Cardiac muscle cell (in vitro differentiated cells and primary cell): ENCODE measurements around the gene MMS22L. TPM values are rescaled to one million over a fixed set of nuclear protein-coding genes. Genes with fewer than 3 reads are reported as not detected.

Experiments used
- DNase-seq, 2 donors: peaks; one replicate each; pipeline versions ENCODE4 v3.0.0 to v3.0.0-alpha.2; 2010 to 2017; ENCODE audit warnings: low read depth in 1 of 2, low spot score in 1 of 2
- H3K27ac ChIP-seq: fragments of 200-600 bp; sonication (generic); 2 replicates; pipeline ENCODE4 v1.5.1; 2016
- H3K27me3 ChIP-seq: fragments of 200-600 bp; sonication (generic); 2 replicates; pipeline ENCODE4 v1.6.0; 2016; ENCODE audit warnings: control low read depth
- H3K36me3 ChIP-seq: fragments of 200-600 bp; sonication (generic); 2 replicates; pipeline ENCODE4 v1.5.1; 2016; ENCODE audit warnings: control low read depth
- H3K4me1 ChIP-seq: fragments of 200-600 bp; sonication (generic); 2 replicates; pipeline ENCODE4 v1.8.1; 2017; ENCODE audit warnings: low read depth, mild to moderate bottlenecking, mixed run types
- H3K4me3 ChIP-seq: fragments of 200-600 bp; sonication (generic); 2 replicates; pipeline ENCODE4 v1.5.1; 2016; ENCODE audit warnings: mild to moderate bottlenecking
- H3K9me3 ChIP-seq: fragments of 200-600 bp; sonication (generic); 2 replicates; pipeline ENCODE4 v1.5.1; 2017; ENCODE audit warnings: low read depth, mild to moderate bottlenecking, control low read depth
- CTCF ChIP-seq: IDR thresholded peaks from 2 replicates; pipeline ENCODE4 v1.5.1; 2012; ENCODE audit warnings: low read depth, mild to moderate bottlenecking, low read length
- polyA plus RNA-seq: library from polyadenylated mRNA; unstranded; fragments of >200 nt; fragmentation: Nextera tagmentation; extraction: Ambion mirVana; gene quantifications from 2 replicates; pipeline ENCODE4 v1.2.1, GENCODE V29; 2016
- total RNA-seq: library from RNA; depleted of rRNA; stranded (reverse); fragments of >200 nt; gene quantifications from 2 replicates; pipeline ENCODE4 v1.2.3, GENCODE V29; 2016

MMS22L gene
- total and polyA plus RNA-seq, 2 experiments from 2014 or later: 6.6 to 12.6 TPM

DNA sequence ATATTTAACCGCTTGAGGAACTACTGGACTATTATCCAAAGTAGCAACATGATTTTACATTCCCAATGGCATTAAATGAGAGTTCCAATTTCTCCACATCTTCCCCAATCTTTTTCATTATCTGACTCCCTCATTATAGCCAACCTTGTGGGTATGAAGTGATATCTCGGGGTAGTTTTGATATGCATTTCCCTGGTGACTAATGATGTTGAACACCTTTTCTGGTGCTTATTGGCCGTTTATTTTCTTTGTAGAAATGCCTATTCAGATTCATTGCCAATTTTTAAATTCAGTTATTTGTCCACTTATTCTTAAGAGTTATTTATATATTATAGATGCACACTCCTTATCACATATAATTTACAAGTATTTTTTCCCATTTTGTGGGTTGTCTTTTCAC is 129.0 kb downstream of the MMS22L start:
- Histone ChIP-seq H3K36me3 (no peaks in the 10 kb centered on the region), H3K9me3 (no peaks in the 10 kb centered on the region), H3K27me3 (no peaks in the 10 kb centered on the region), H3K27ac (no peak overlapping the region), H3K4me1 (no peaks in the 10 kb centered on the region), H3K4me3 (no peak overlapping the region)
- no peak for TF ChIP-seq CTCF
- no peak for DNase-seq

- H3K4me1 ChIP-seq: no peaks in the 10 kb centered on the region
- H3K27me3 ChIP-seq: no peaks in the 10 kb centered on the region
- H3K9me3 ChIP-seq: no peaks in the 10 kb centered on the region
- no peak for TF ChIP-seq CTCF
- no peak overlapping the region for H3K4me3 ChIP-seq
- H3K27ac ChIP-seq: no peak overlapping the region
- no peak for DNase-seq
- H3K36me3 ChIP-seq: no peaks in the 10 kb centered on the region
Measured at GRCh38 chr6:97151601-97152000, 131.4 kb downstream of the MMS22L start.

- DNase-seq: no peak
- Histone ChIP-seq H3K9me3 (no peaks in the 10 kb centered on the region), H3K4me3 (no peak overlapping the region), H3K36me3 (no peaks in the 10 kb centered on the region), H3K27ac (no peak overlapping the region), H3K4me1 (no peaks in the 10 kb centered on the region), H3K27me3 (no peaks in the 10 kb centered on the region)
- no peak for TF ChIP-seq CTCF
Measured at GRCh38 chr6:97150932-97151331, 132.1 kb downstream of the MMS22L start.

DNA sequence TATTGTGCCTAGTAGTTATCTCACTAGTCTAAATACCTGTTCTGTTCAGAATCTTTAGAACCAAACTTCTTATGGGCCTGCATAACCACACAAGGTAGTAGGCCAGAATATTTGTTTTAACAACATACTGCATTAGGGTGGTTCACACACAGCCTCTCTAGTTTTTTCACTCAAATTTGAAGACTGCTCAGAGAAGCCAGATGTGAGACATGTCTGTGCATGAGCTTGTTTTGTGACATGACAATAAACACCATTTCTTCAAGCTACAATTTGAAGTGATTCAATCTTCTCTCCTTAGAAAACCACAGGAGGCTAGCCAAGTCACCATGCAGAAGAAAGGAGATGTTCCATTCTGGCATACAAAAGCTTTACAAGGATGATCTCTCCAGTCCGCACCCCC is 135.6 kb downstream of the MMS22L start:
- Histone ChIP-seq H3K36me3 (no peaks in the 10 kb centered on the region), H3K4me1 (no peaks in the 10 kb centered on the region)
- no peak for DNase-seq

GRCh38 chr6:97145691-97146090 is 137.3 kb downstream of the MMS22L start:
- H3K4me3 ChIP-seq: no peak overlapping the region
- H3K27ac ChIP-seq: no peak overlapping the region
- no peaks in the 10 kb centered on the region for H3K4me1 ChIP-seq
- H3K36me3 ChIP-seq: no peaks in the 10 kb centered on the region
- no peak for TF ChIP-seq CTCF
- H3K27me3 ChIP-seq: no peaks in the 10 kb centered on the region
- no peak for DNase-seq
- no peaks in the 10 kb centered on the region for H3K9me3 ChIP-seq

More for the DNA sequence above, 135.6 kb downstream of the MMS22L start:
- Histone ChIP-seq H3K27ac (no peak overlapping the region), H3K9me3 (no peaks in the 10 kb centered on the region), H3K27me3 (no peaks in the 10 kb centered on the region), H3K4me3 (no peak overlapping the region)
- TF ChIP-seq CTCF: no peak

- Histone ChIP-seq H3K36me3 (no peaks in the 10 kb centered on the region), H3K27ac (no peak overlapping the region), H3K27me3 (no peaks in the 10 kb centered on the region), H3K9me3 (no peaks in the 10 kb centered on the region), H3K4me3 (no peak overlapping the region), H3K4me1 (no peaks in the 10 kb centered on the region)
- TF ChIP-seq CTCF: no peak
- DNase-seq: no peak
Measured at GRCh38 chr6:97141756-97142155, 141.3 kb downstream of the MMS22L start.
